Hematopoietic multipotent progenitor cell treated with erythropoietin and hydrocortisone succinate and interleukin-3 and kit ligand, for 15 days (in vitro differentiated cells): ENCODE results near the gene MCTP1.
A peak's percentile ranks its signal among the peaks of the same experiment; 100 is the strongest.

Experiments used
- DNase-seq: peaks from one replicate; pipeline ENCODE4 v3.0.0-alpha.2; 2015; ENCODE audit warnings: low spot score

MCTP1 gene

GRCh38 chr5:95072281-95072680 is 212.6 kb downstream of the MCTP1 start:
- DNase-seq: no peak

GRCh38 chr5:95070866-95071265 is 214.0 kb downstream of the MCTP1 start:
- DNase-seq: no peak

GRCh38 chr5:95070453-95070852 is 214.4 kb downstream of the MCTP1 start:
- DNase-seq: no peak

- DNase-seq: no peak
Measured at GRCh38 chr5:95069948-95070347, 214.9 kb downstream of the MCTP1 start.

- DNase-seq: no peak
Measured at GRCh38 chr5:95069021-95069420, 215.9 kb downstream of the MCTP1 start.

- DNase-seq: no peak
Measured at GRCh38 chr5:95068289-95068910, 216.5 kb downstream of the MCTP1 start.

GRCh38 chr5:95066048-95066447 is 218.8 kb downstream of the MCTP1 start:
- no peak for DNase-seq

GRCh38 chr5:95063492-95063891 is 221.4 kb downstream of the MCTP1 start:
- DNase-seq: no peak

- DNase-seq: no peak
Measured at GRCh38 chr5:95060098-95060497, 224.8 kb downstream of the MCTP1 start.

- DNase-seq: no peak
Measured at GRCh38 chr5:95059636-95060035, 225.3 kb downstream of the MCTP1 start.

GRCh38 chr5:95057615-95058014 is 227.3 kb downstream of the MCTP1 start:
- DNase-seq: no peak

- no peak for DNase-seq
Measured at GRCh38 chr5:95053253-95053652, 231.6 kb downstream of the MCTP1 start.

- DNase-seq: no peak
Measured at GRCh38 chr5:95050708-95051107, 234.2 kb downstream of the MCTP1 start.

GRCh38 chr5:95048628-95049027 is 236.3 kb downstream of the MCTP1 start:
- no peak for DNase-seq

- DNase-seq: peak; percentile 36
Measured at GRCh38 chr5:95045181-95045965, 239.5 kb downstream of the MCTP1 start.

- no peak for DNase-seq
Measured at GRCh38 chr5:95044096-95044495, 240.8 kb downstream of the MCTP1 start.

GRCh38 chr5:95043648-95044047 is 241.2 kb downstream of the MCTP1 start:
- DNase-seq: no peak

GRCh38 chr5:95043234-95043633 is 241.7 kb downstream of the MCTP1 start:
- no peak for DNase-seq

- DNase-seq: no peak
Measured at GRCh38 chr5:95042037-95042436, 242.9 kb downstream of the MCTP1 start.

- no peak for DNase-seq
Measured at GRCh38 chr5:95035891-95036685, 248.8 kb downstream of the MCTP1 start.

- no peak for DNase-seq
Measured at GRCh38 chr5:95032801-95033200, 252.1 kb downstream of the MCTP1 start.

- no peak for DNase-seq
Measured at GRCh38 chr5:95029569-95030366, 255.1 kb downstream of the MCTP1 start.
